GM10266 (cell line): ENCODE results near the gene SLC34A1.
A peak's percentile ranks its signal among the peaks of the same experiment; 100 is the strongest.

Experiments used
- DNase-seq: peaks from one replicate; pipeline ENCODE4 v3.0.0; 2012; ENCODE audit errors: extremely low spot score
- CTCF ChIP-seq: IDR thresholded peaks from 2 replicates; pipeline ENCODE4 v1.5.1; 2012; ENCODE audit warnings: mild to moderate bottlenecking, low read depth; ENCODE audit not compliant: control insufficient read depth, insufficient read depth; ENCODE audit errors: missing control alignments

SLC34A1 gene

DNA sequence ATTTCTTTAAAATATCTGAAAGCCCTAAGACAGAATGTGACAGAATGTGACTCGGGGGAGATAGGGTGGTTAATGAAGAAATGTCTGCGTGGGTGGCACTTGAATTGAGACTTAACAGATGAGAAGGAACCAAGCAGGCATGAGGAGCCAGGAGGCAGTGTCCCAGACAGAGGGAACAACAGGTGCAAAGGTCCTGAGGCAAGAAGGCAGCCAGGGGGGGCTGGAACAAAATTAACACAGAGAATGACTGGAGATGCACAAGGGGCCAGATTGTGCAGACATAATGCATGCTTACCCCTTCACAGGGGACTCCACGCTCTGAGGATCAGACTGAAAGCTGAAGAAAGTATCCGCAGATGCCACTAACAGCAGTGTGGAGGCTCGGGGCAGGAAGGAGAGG, 34.5 kb upstream of the SLC34A1 start:
- no peak for TF ChIP-seq CTCF
- no peak for DNase-seq

DNA sequence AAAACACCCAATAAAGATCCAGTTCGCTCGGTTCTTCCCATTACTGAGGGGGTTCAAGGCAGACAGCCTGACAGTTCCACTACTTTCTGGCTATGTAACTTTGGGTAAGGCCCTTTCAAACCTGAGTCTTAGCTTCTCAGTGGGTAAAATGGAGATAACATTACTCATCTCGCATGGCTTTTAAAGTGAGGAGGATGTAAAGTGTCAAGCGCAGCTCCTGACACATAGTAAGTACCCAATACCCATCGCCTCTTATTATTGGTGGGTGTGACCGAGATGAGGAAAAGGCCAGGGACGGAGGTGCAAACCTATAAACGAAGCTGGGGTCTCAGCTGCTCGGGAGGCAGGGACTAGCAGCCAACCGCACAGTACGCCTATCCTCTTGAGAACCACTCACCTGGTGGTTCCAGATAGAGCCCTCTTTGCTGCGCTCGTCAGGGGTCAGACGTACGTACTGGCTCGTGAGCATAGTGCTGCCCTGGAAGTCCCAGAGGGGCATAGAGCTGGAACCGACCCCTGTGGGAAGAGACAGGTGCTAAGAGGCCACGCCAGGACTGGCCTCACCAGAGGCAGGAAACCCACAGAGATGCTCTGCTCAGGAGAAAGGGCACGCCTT, 33.4 kb upstream of the SLC34A1 start:
- DNase-seq = no peak
- TF ChIP-seq CTCF = no peak

- TF ChIP-seq CTCF = no peak
- peak; percentile 93 for DNase-seq
Measured at GRCh38 chr5:177351392-177352329, 32.6 kb upstream of the SLC34A1 start, which contains the start of gene LMAN2. Gene LMAN2 (minus strand): TSS chr5:177351668. CDS start chr5:177351647, 21 bp downstream.

GRCh38 chr5:177353093-177353492, 31.1 kb upstream of the SLC34A1 start:
- no peak for DNase-seq
- no peak for TF ChIP-seq CTCF

- DNase-seq = no peak
- no peak for TF ChIP-seq CTCF
Measured at GRCh38 chr5:177354256-177354655, 30.0 kb upstream of the SLC34A1 start.

DNA sequence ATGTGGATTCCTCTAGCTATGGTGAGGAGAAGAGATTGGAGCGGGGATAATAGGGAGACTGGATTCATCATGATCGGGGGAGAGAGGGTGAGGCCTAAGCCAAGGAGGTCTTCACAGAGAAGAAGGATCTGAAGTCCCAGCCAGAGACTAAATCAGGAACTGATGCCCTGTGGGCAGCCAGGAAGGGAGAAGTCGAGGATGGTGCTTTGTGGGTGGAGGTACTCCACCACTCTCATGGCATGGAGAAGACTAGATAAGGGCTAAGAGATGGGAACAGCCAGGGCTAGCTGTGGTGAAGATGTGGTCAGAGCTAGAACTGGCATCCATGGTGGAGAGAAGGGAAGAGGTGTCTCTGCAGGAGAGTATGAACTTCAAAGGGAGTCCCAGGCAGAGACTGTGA, 29.5 kb upstream of the SLC34A1 start:
- TF ChIP-seq CTCF = no peak
- DNase-seq = no peak
